Loucy (cell line): Measurements from ENCODE around the gene C16orf74.

Source experiments
- H2AFZ ChIP-seq: fragments of 200-600 bp; sonication (generic); 2 replicates; pipeline ENCODE4 v1.6.0; 2016; ENCODE audit warnings: antibody characterized with exemption, mild to moderate bottlenecking, low read length, moderate library complexity
- H3F3A ChIP-seq: fragments of 200-600 bp; 2 replicates; pipeline ENCODE4 v1.6.0; 2016; ENCODE audit warnings: antibody characterized with exemption, low read depth, mild to moderate bottlenecking
- H3K27me3 ChIP-seq: fragments of 200-600 bp; sonication (generic); 2 replicates; pipeline ENCODE4 v1.6.1; 2014; ENCODE audit warnings: low read length, mild to moderate bottlenecking; ENCODE audit not compliant: insufficient read depth, poor library complexity, severe bottlenecking
- H3K36me3 ChIP-seq: fragments of 200-600 bp; sonication (generic); 2 replicates; pipeline ENCODE4 v1.6.1; 2016; ENCODE audit warnings: low read length; ENCODE audit not compliant: insufficient read depth
- H3K4me1 ChIP-seq: fragments of 200-600 bp; sonication (generic); 2 replicates; pipeline ENCODE4 v1.5.1; 2014; ENCODE audit warnings: low read length, mild to moderate bottlenecking; ENCODE audit not compliant: insufficient read depth, poor library complexity, severe bottlenecking
- H3K4me2 ChIP-seq: fragments of 200-600 bp; sonication (generic); 2 replicates; pipeline ENCODE4 v1.6.0; 2014; ENCODE audit warnings: antibody characterized with exemption, low read length, low read depth, mild to moderate bottlenecking; ENCODE audit not compliant: poor library complexity, severe bottlenecking
- H3K4me3 ChIP-seq: fragments of 200-600 bp; sonication (generic); 2 replicates; pipeline ENCODE4 v1.5.1; 2014; ENCODE audit warnings: low read length, mild to moderate bottlenecking, mixed read lengths; ENCODE audit not compliant: poor library complexity, severe bottlenecking
- H3K79me2 ChIP-seq: fragments of 200-600 bp; sonication (generic); 2 replicates; pipeline ENCODE4 v1.6.1; 2014; ENCODE audit warnings: low read length; ENCODE audit not compliant: insufficient read depth
- H3K9ac ChIP-seq: fragments of 200-600 bp; sonication (generic); 2 replicates; pipeline ENCODE4 v1.6.0; 2014; ENCODE audit warnings: mild to moderate bottlenecking, low read depth, low read length, moderate library complexity; ENCODE audit not compliant: poor library complexity, severe bottlenecking
- H3K9me2 ChIP-seq: fragments of 200-600 bp; sonication (generic); replicated peaks from 2 replicates; pipeline ENCODE4 v1.6.1; 2016; ENCODE audit warnings: low read depth, low read length, mixed read lengths
- H3K9me3 ChIP-seq: fragments of 200-600 bp; sonication (generic); 2 replicates; pipeline ENCODE4 v1.6.1; 2014; ENCODE audit warnings: mild to moderate bottlenecking, antibody characterized with exemption, low read length, low read depth; ENCODE audit not compliant: insufficient read depth
- H4K20me1 ChIP-seq: fragments of 200-600 bp; sonication (generic); 2 replicates; pipeline ENCODE4 v1.6.0; 2014; ENCODE audit warnings: antibody characterized with exemption, low read length, mild to moderate bottlenecking; ENCODE audit not compliant: insufficient read depth, poor library complexity, severe bottlenecking
- CTCF ChIP-seq: fragments of 200-600 bp; sonication (generic); conservative IDR thresholded peaks from 2 replicates; pipeline ENCODE4 v1.5.1; 2014; ENCODE audit warnings: mild to moderate bottlenecking, antibody characterized with exemption, low read length
- EZH2phosphoT487 ChIP-seq: fragments of 200-600 bp; IDR thresholded peaks from 2 replicates; pipeline ENCODE4 v1.6.1; 2018; ENCODE audit warnings: antibody characterized with exemption, mild to moderate bottlenecking, moderate library complexity, borderline replicate concordance

Gene C16orf74

DNA sequence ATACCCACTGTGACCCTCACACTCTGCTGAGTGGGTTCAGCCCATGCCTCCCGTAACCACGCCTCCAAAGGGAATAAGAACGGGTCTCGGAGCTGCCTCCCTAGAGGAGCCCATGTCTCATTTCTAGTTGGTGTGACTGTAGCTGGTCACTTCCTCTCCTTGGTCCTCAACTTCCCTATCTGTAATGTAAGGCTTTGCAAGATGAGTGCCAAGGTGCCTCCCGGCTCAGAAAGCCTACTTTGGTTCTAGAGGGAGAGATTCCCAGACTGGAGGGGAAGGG, 20.8 kb downstream of the C16orf74 start:
- Histone ChIP-seq H3K9me2 (no peaks in the 10 kb centered on the region), H2AFZ (no peak overlapping the region), H3K27me3 (no peaks in the 10 kb centered on the region), H3K36me3 (no peaks in the 10 kb centered on the region), H3K79me2 (no peaks in the 10 kb centered on the region), H3K4me1 (peaks cover 1% of the 10 kb centered on the region), H3K4me2 (no peak overlapping the region), H3K9me3 (no peaks in the 10 kb centered on the region), H3K9ac (no peak overlapping the region), H3K4me3 (no peak overlapping the region), H3F3A (no peaks in the 10 kb centered on the region), H4K20me1 (no peaks in the 10 kb centered on the region)
- TF ChIP-seq CTCF (no peak), EZH2phosphoT487 (no peak)

- no peak overlapping the region for H3K4me2 ChIP-seq
- H4K20me1 ChIP-seq = no peaks in the 10 kb centered on the region
- no peaks in the 10 kb centered on the region for H3K9me2 ChIP-seq
- no peaks in the 10 kb centered on the region for H3K4me1 ChIP-seq
- H3F3A ChIP-seq = no peaks in the 10 kb centered on the region
- no peaks in the 10 kb centered on the region for H3K27me3 ChIP-seq
- H3K36me3 ChIP-seq = no peaks in the 10 kb centered on the region
- H3K9ac ChIP-seq = no peak overlapping the region
- H3K79me2 ChIP-seq = no peaks in the 10 kb centered on the region
- H2AFZ ChIP-seq = no peak overlapping the region
- no peak for TF ChIP-seq CTCF
- no peak for TF ChIP-seq EZH2phosphoT487
- no peaks in the 10 kb centered on the region for H3K9me3 ChIP-seq
- no peak overlapping the region for H3K4me3 ChIP-seq
Measured at GRCh38 chr16:85729452-85730185, 21.3 kb downstream of the C16orf74 start.

- H3K9me3 ChIP-seq = no peaks in the 10 kb centered on the region
- TF ChIP-seq EZH2phosphoT487 = no peak
- peak; percentile 56 for TF ChIP-seq CTCF
- no peaks in the 10 kb centered on the region for H3K9me2 ChIP-seq
- H2AFZ ChIP-seq = no peak overlapping the region
- no peaks in the 10 kb centered on the region for H4K20me1 ChIP-seq
- H3F3A ChIP-seq = no peaks in the 10 kb centered on the region
- no peaks in the 10 kb centered on the region for H3K27me3 ChIP-seq
- H3K79me2 ChIP-seq = no peaks in the 10 kb centered on the region
- no peak overlapping the region for H3K4me3 ChIP-seq
- H3K36me3 ChIP-seq = no peaks in the 10 kb centered on the region
- H3K4me1 ChIP-seq = no peaks in the 10 kb centered on the region
- no peak overlapping the region for H3K9ac ChIP-seq
- no peak overlapping the region for H3K4me2 ChIP-seq
Measured at GRCh38 chr16:85728879-85729278, 22.0 kb downstream of the C16orf74 start.
